ENCODE data around the gene KDM6B. TPM values are rescaled to one million over a fixed set of nuclear protein-coding genes. Genes with fewer than 3 reads are reported as not detected.

The KDM6B gene
- total RNA-seq, 2 experiments from 2014 or later = 37.3 to 46.2 TPM

- H3K9me3 Mint-ChIP-seq (ENCODE audit: low read depth) = no peaks in the 10 kb centered on the region
- CTCF ChIA-PET = interaction anchor here (0.5 to 0.8 kb wide), 4 partner anchors 33 to 517 kb away, joined by 3 read pairs; no protein-coding TSS in a partner anchor
- H3K4me3 Mint-ChIP-seq = peak overlapping the region; percentile 97
- no peak overlapping the region for H3K27ac Mint-ChIP-seq
- no peak for ATAC-seq
- no peaks in the 10 kb centered on the region for H3K27me3 Mint-ChIP-seq
- no peak for DNase-seq
- H3K4me1 Mint-ChIP-seq = peaks cover 43% of the 10 kb centered on the region
- intact Hi-C loops (cut with DNase I, micrococcal nuclease) = loop anchor here (10.0 kb wide), 2 partner anchors 362 to 802 kb away; partner anchors contain the start of genes POLR2A (in 1 of the 2), SLC16A11 (in 1 of the 2) and SLC35G6 (in 1 of the 2)
- peaks cover 39% of the 10 kb centered on the region for H3K36me3 Mint-ChIP-seq (ENCODE audit: low read depth)
- POLR2A ChIA-PET = no interaction called here
Measured at GRCh38 chr17:7846765-7847661, 13.0 kb downstream of the KDM6B start.

DNA sequence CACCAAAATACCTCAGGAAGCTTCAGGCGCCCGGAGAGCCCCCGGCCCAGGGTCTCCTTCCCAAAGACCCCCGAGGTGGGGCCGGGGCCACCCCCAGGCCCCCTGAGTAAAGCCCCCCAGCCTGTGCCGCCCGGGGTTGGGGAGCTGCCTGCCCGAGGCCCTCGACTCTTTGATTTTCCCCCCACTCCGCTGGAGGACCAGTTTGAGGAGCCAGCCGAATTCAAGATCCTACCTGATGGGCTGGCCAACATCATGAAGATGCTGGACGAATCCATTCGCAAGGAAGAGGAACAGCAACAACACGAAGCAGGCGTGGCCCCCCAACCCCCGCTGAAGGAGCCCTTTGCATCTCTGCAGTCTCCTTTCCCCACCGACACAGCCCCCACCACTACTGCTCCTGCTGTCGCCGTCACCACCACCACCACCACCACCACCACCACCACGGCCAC, 14.1 kb downstream of the KDM6B start:
- no peak for DNase-seq
- intact Hi-C loops (cut with DNase I, micrococcal nuclease) = loop anchor here (10.0 kb wide), 2 partner anchors 363 to 803 kb away; partner anchors contain the start of genes POLR2A (in 1 of the 2), SLC16A11 (in 1 of the 2) and SLC35G6 (in 1 of the 2)
- Mint-ChIP-seq H3K27ac (no peak overlapping the region), H3K4me3 (no peak overlapping the region), H3K9me3 (ENCODE audit: low read depth) (no peaks in the 10 kb centered on the region), H3K27me3 (no peaks in the 10 kb centered on the region), H3K4me1 (peaks cover 48% of the 10 kb centered on the region), H3K36me3 (ENCODE audit: low read depth) (peaks cover 48% of the 10 kb centered on the region)
- CTCF ChIA-PET = interaction anchor here (0.8 kb wide), 1 partner anchor 34 kb away, joined by 3 read pairs; no protein-coding TSS in a partner anchor
- ATAC-seq = no peak
- POLR2A ChIA-PET = no interaction called here

DNA sequence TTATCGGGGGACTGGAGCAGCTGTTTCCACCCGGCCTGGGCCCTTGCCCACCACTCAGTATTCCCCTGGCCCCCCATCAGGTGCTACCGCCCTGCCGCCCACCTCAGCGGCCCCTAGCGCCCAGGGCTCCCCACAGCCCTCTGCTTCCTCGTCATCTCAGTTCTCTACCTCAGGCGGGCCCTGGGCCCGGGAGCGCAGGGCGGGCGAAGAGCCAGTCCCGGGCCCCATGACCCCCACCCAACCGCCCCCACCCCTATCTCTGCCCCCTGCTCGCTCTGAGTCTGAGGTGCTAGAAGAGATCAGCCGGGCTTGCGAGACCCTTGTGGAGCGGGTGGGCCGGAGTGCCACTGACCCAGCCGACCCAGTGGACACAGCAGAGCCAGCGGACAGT, 14.7 kb downstream of the KDM6B start:
- peaks cover 49% of the 10 kb centered on the region for H3K4me1 Mint-ChIP-seq
- CTCF ChIA-PET = interaction anchor here (0.9 to 3.3 kb wide), 3 partner anchors 14 to 67 kb away, joined by 3 to 18 read pairs (median 4); no protein-coding TSS in a partner anchor
- H3K27ac Mint-ChIP-seq = no peak overlapping the region
- POLR2A ChIA-PET = interaction anchor here (0.5 kb wide), 1 partner anchor 163 kb away, joined by 5 read pairs; no protein-coding TSS in a partner anchor
- intact Hi-C loops (cut with DNase I, micrococcal nuclease) = loop anchor here (10.0 kb wide), 2 partner anchors 364 to 804 kb away; partner anchors contain the start of genes POLR2A (in 1 of the 2), SLC16A11 (in 1 of the 2) and SLC35G6 (in 1 of the 2)
- no peak overlapping the region for H3K4me3 Mint-ChIP-seq
- H3K36me3 Mint-ChIP-seq (ENCODE audit: low read depth) = peaks cover 48% of the 10 kb centered on the region
- DNase-seq = no peak
- H3K27me3 Mint-ChIP-seq = no peaks in the 10 kb centered on the region
- no peak for ATAC-seq
- H3K9me3 Mint-ChIP-seq (ENCODE audit: low read depth) = no peaks in the 10 kb centered on the region

DNA sequence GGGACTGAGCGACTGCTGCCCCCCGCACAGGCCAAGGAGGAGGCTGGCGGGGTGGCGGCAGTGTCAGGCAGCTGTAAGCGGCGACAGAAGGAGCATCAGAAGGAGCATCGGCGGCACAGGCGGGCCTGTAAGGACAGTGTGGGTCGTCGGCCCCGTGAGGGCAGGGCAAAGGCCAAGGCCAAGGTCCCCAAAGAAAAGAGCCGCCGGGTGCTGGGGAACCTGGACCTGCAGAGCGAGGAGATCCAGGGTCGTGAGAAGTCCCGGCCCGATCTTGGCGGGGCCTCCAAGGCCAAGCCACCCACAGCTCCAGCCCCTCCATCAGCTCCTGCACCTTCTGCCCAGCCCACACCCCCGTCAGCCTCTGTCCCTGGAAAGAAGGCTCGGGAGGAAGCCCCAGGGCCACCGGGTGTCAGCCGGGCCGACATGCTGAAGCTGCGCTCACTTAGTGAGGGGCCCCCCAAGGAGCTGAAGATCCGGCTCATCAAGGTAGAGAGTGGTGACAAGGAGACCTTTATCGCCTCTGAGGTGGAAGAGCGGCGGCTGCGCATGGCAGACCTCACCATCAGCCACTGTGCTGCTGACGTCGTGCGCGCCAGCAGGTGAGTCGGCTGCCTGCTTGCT, 15.2 kb downstream of the KDM6B start:
- POLR2A ChIA-PET = interaction anchor here (0.5 kb wide), 1 partner anchor 163 kb away, joined by 5 read pairs; no protein-coding TSS in a partner anchor
- peaks cover 52% of the 10 kb centered on the region for H3K4me1 Mint-ChIP-seq
- DNase-seq = no peak
- intact Hi-C loops (cut with DNase I, micrococcal nuclease) = loop anchor here (10.0 kb wide), 2 partner anchors 364 to 804 kb away; partner anchors contain the start of genes POLR2A (in 1 of the 2), SLC16A11 (in 1 of the 2) and SLC35G6 (in 1 of the 2)
- no peaks in the 10 kb centered on the region for H3K27me3 Mint-ChIP-seq
- CTCF ChIA-PET = interaction anchor here (0.9 to 3.3 kb wide), 4 partner anchors 14 to 73 kb away, joined by 3 to 18 read pairs (median 4); no protein-coding TSS in a partner anchor
- peak overlapping the region; percentile 61 for H3K4me3 Mint-ChIP-seq
- H3K27ac Mint-ChIP-seq = no peak overlapping the region
- peaks cover 50% of the 10 kb centered on the region for H3K36me3 Mint-ChIP-seq (ENCODE audit: low read depth)
- no peak for ATAC-seq
- H3K9me3 Mint-ChIP-seq (ENCODE audit: low read depth) = no peaks in the 10 kb centered on the region

GRCh38 chr17:7849751-7850504, 15.9 kb downstream of the KDM6B start:
- H3K27me3 Mint-ChIP-seq = no peaks in the 10 kb centered on the region
- peak overlapping the region; percentile 38 for H3K27ac Mint-ChIP-seq
- no peak for DNase-seq
- intact Hi-C loops (cut with DNase I, micrococcal nuclease) = loop anchor here (5.0 to 10.0 kb wide), 3 partner anchors 108 to 805 kb away; partner anchors contain the start of genes POLR2A (in 1 of the 2), SLC16A11 (in 1 of the 2) and SLC35G6 (in 1 of the 2)
- ATAC-seq = no peak
- H3K36me3 Mint-ChIP-seq (ENCODE audit: low read depth) = peaks cover 50% of the 10 kb centered on the region
- CTCF ChIA-PET = interaction anchor here (0.7 to 3.3 kb wide), 11 partner anchors 12 to 106 kb away, joined by 3 to 18 read pairs (median 4); no protein-coding TSS in a partner anchor
- peaks cover 52% of the 10 kb centered on the region for H3K4me1 Mint-ChIP-seq
- POLR2A ChIA-PET = no interaction called here
- peak overlapping the region; percentile 61 for H3K4me3 Mint-ChIP-seq
- H3K9me3 Mint-ChIP-seq (ENCODE audit: low read depth) = no peaks in the 10 kb centered on the region

DNA sequence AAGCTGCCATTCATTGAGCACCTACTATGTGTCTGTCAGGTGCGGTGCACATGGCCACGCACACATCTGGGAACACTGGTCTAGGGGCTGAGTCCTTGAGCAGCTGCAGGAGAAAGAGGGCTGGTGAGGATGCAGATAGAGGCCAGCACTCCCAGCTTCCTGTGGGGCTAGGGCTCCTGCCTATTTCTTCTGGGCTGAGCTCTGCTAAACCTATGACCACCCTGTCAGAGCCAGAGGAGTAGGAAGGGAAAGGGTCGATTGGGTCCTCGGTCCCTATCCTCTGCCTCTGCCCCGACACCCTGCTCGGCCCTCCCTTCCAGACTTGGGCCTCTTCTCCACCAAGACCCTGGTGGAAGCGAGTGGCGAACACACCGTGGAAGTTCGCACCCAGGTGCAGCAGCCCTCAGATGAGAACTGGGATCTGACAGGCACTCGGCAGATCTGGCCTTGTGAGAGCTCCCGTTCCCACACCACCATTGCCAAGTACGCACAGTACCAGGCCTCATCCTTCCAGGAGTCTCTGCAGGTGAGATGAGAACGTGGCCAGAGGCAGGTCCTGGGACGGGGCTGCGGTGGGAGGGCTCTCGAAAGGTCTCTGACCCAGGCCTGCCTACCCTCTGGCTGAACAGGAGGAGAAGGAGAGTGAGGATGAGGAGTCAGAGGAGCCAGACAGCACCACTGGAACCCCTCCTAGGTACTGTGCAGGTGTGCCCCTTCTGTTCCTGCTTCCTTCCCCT, 16.9 kb downstream of the KDM6B start:
- Mint-ChIP-seq H3K4me1 (peaks cover 55% of the 10 kb centered on the region), H3K27me3 (no peaks in the 10 kb centered on the region), H3K27ac (peak overlapping the region; percentile 38), H3K4me3 (peak overlapping the region; percentile 61), H3K36me3 (ENCODE audit: low read depth) (peaks cover 53% of the 10 kb centered on the region), H3K9me3 (ENCODE audit: low read depth) (no peaks in the 10 kb centered on the region)
- POLR2A ChIA-PET = no interaction called here
- DNase-seq = no peak
- intact Hi-C loops (cut with DNase I, micrococcal nuclease) = loop anchor here (1.0 to 5.0 kb wide), 5 partner anchors 8 to 109 kb away; no protein-coding TSS in a partner anchor
- CTCF ChIA-PET = interaction anchor here (0.5 to 3.3 kb wide), 13 partner anchors 9 to 107 kb away, joined by 3 to 18 read pairs (median 4); partner anchors contain the start of gene RNF227
- peak; percentile 8 for ATAC-seq

GRCh38 chr17:7851438-7852261, 17.6 kb downstream of the KDM6B start:
- Mint-ChIP-seq H3K9me3 (ENCODE audit: low read depth) (no peaks in the 10 kb centered on the region), H3K27me3 (no peaks in the 10 kb centered on the region), H3K27ac (peak overlapping the region; percentile 67), H3K4me3 (peak overlapping the region; percentile 61), H3K4me1 (peaks cover 53% of the 10 kb centered on the region), H3K36me3 (ENCODE audit: low read depth) (peaks cover 52% of the 10 kb centered on the region)
- intact Hi-C loops (cut with DNase I, micrococcal nuclease) = loop anchor here (1.0 to 5.0 kb wide), 5 partner anchors 8 to 109 kb away; no protein-coding TSS in a partner anchor
- DNase-seq = peak; percentile 97
- ChIA-PET CTCF (interaction anchor here (0.5 to 3.3 kb wide), 6 partner anchors 10 to 108 kb away, joined by 3 to 18 read pairs (median 7); partner anchors contain the start of gene RNF227), POLR2A (no interaction called here)
- ATAC-seq = peak; percentile 91

GRCh38 chr17:7852262-7852670, 18.2 kb downstream of the KDM6B start:
- Mint-ChIP-seq H3K9me3 (ENCODE audit: low read depth) (no peaks in the 10 kb centered on the region), H3K36me3 (ENCODE audit: low read depth) (peaks cover 47% of the 10 kb centered on the region), H3K4me1 (peaks cover 49% of the 10 kb centered on the region), H3K27me3 (no peaks in the 10 kb centered on the region), H3K4me3 (peak overlapping the region; percentile 61), H3K27ac (peak overlapping the region; percentile 37)
- intact Hi-C loops (cut with DNase I, micrococcal nuclease) = loop anchor here in 1 of 2 experiments (5.0 kb wide), 1 partner anchor 110 kb away; no protein-coding TSS in a partner anchor
- ChIA-PET POLR2A (no interaction called here), CTCF (interaction anchor here (2.2 to 3.3 kb wide), 2 partner anchors 10 to 17 kb away, joined by 8 to 18 read pairs; no protein-coding TSS in a partner anchor)
- ATAC-seq (no peak), DNase-seq (no peak)

GRCh38 chr17:7852919-7853690, 19.1 kb downstream of the KDM6B start:
- DNase-seq = no peak
- intact Hi-C loops (cut with DNase I, micrococcal nuclease) = loop anchor here in 1 of 2 experiments (5.0 kb wide), 1 partner anchor 111 kb away; no protein-coding TSS in a partner anchor
- H3K4me1 Mint-ChIP-seq = peaks cover 46% of the 10 kb centered on the region
- no peaks in the 10 kb centered on the region for H3K9me3 Mint-ChIP-seq (ENCODE audit: low read depth)
- H3K36me3 Mint-ChIP-seq (ENCODE audit: low read depth) = peaks cover 42% of the 10 kb centered on the region
- ATAC-seq = no peak
- H3K27me3 Mint-ChIP-seq = no peaks in the 10 kb centered on the region
- peak overlapping the region; percentile 37 for H3K27ac Mint-ChIP-seq
- H3K4me3 Mint-ChIP-seq = no peak overlapping the region
- CTCF ChIA-PET = no interaction called here
- POLR2A ChIA-PET = no interaction called here

Data from activated CD4-positive, alpha-beta T cell treated with anti-CD3 and anti-CD28 coated beads for 36 hours (primary cell).